HG03442 (cell line): Measurements from ENCODE around the gene AHNAK.
"Not testable (repeated sequence)": the region's sequence is repeated elsewhere in the genome, so short reads cannot be mapped to it uniquely, and the experiment has no call there.

Experiments
- ATAC-seq: cut with Tn5 transposase; IDR thresholded peaks from one replicate; pipeline ENCODE4 v1.9.1; 2021; ENCODE audit warnings: mild to moderate bottlenecking, moderate library complexity; ENCODE audit not compliant: unreplicated experiment

The AHNAK gene

DNA sequence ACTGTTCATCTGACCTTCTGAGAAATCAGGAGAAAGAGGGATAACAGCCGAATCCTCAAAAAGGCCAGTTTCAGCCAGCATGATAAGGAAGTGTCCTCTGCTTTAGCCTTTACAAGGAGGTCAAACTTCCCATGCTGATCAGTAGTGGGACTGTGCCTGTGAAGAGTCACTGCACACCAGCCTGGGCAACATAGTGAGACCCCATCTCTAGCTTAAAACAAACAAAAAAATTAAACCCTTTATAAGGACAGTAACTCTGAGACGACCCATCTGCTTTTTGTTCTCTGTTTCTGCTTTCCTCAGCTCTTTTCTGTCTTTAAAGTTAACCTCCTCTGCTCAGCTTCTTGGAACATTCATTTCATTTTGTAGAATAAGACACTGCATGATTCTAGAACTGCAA lies 78.0 kb downstream of the AHNAK start:
- no peak for ATAC-seq

- ATAC-seq, result no peak
Observed at GRCh38 chr11:62466444-62466843, 80.2 kb downstream of the AHNAK start.

DNA sequence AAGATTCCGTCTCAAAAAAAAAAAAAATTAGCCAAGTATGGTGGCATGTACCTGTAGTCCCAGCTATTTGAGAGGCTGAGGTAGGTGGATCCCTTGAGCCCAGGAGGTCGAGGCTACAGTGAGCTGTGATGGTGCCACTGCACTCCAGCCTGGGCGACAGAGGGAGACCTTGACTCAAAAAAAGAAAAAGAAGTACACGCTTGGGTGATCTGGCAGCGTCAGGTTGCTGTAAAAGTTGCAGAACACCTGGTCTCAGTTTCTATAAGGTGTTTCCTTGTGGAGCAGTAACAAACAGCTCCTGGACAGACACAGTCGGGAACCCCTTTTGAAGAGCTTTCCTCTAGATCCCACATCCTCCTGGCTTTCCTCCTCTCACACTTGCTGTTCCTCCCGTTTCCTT lies 82.0 kb downstream of the AHNAK start:
- no peak for ATAC-seq

DNA sequence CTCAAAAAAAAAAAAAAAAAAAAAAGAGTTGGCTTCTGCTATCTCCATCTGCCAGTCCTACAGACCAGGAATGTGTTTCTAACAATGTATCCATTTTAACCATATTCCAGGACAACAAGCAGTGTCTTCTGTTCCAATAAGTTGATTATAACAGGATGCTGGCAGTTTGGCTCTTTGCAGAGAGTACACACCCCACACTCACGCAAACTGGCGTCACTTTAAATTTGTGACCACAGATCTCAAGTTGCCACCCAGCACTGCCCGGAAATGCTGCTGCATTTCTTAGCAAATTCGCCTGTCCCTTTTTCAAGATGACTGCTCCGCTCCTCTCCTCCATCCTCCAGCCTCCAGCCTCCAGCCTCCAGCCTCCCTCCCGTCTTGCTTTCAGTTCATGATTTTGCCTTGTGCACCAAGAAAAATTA lies 83.5 kb downstream of the AHNAK start:
- ATAC-seq, result no peak

DNA sequence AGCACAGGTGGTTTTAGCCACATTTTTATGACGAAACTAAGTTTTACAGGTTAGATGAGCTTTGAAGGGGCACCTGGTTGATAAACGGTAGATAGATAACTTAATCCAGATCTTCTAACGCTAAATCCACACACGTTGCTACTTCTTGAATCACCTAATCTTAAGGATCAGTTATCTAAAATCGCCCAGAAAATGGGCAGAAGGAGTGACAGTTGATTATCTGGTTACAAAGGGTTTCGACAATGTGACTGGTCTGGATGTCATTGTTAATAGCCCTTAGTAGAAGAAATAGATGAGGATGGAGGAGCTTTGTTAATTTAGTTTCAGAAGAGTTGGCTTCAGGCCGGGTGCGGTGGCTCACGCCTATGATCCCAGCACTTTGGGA lies 84.1 kb downstream of the AHNAK start:
- no peak for ATAC-seq

GRCh38 chr11:62461740-62462507 lies 84.7 kb downstream of the AHNAK start:
- ATAC-seq, result no peak

DNA sequence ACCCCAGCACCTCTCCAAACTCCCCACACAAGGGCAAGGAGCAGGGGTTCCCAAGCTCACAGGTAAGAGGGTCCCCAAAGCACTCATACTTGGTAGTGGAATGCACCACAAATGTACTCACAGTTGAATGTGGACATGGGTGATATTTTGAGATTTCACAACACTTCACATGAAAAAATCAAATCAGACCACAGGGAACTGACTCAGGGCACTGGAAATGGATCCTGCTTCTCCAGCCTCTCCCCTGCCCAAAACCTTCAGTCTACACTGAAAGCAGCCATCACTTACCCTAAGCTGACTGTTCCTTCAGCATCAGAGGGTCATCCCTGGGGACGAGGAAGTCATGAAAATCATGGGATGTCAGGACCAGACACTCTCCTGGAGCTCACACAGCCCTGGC lies 87.5 kb downstream of the AHNAK start:
- ATAC-seq, result no peak

DNA sequence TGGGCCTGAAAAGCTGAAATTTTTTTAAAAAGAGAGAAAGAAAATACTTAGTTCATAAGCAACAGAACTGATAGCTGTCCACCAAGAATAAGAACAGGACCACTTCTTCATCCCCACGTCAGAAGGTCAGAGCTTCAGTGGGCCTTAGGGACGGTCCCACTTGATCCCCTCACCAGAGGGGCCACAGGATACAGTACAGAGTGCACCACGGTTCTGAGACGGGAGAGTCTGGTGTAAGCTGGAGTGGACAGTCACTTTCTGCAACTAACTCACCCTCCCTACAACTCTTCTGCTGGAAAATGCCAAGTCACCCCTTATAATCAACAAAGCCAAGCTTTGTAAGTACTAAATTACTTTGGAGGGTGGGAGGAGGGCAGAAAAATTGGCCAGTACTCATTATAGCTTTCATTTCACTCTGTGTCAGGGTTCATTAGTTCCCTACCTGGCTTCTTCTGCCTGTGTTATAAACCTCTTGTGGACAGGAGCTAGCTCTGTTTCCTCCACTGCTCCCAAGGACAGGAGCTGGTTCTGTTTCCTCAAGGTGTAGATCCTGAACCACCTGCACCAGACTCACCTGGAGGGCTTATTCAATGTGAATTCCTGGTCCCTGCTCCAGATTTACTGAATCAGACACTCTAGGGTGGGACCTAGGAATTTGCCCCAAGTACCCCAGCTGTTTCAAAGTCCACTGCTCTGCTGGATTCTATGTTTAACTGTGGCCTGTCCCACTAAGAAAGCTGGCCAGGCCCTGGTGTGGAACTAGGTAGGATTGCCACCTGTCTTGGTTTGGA lies 88.2 kb downstream of the AHNAK start:
- ATAC-seq, result no peak

DNA sequence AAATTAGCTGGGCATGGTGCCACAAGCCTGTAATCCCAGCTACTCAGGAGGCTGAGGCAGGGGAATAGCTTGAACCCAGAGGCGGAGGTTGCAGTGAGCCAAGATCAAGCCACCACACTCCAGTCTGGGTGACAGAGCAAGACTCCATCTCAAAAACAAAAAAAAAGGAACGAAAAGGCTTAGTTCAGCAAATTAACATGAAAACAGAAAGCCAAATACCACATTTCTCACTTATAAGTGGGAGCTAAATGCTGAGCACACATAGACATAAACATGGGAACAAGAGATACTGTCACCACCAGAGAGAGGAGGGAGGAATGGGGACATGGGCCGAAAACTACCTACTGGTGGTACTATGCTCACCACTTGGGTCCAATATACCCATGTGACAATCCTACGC lies 89.1 kb downstream of the AHNAK start:
- no peak for ATAC-seq

- no peak for ATAC-seq
Observed at GRCh38 chr11:62456630-62457029, 90.0 kb downstream of the AHNAK start.

GRCh38 chr11:62452839-62453468 lies 93.7 kb downstream of the AHNAK start:
- no peak for ATAC-seq

DNA sequence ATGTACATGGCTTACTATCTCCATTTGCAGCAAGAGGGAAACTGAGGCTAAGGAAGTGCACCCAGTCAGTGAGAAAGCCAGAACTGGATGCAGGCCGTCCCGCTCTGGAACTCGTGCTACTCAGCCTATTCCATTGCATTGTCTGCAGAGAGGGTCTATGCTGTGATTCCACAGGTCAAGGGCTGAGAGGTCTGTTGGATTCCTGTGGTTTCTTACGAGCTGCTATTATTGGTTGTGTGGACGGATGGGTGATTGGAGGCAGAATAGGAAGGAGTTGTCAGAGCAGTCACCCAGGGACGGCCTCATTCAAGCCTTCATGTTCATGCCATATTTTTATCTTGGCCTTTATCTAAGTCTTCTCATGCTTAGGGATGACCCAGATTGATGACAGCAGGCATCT lies 94.3 kb downstream of the AHNAK start:
- no peak for ATAC-seq

DNA sequence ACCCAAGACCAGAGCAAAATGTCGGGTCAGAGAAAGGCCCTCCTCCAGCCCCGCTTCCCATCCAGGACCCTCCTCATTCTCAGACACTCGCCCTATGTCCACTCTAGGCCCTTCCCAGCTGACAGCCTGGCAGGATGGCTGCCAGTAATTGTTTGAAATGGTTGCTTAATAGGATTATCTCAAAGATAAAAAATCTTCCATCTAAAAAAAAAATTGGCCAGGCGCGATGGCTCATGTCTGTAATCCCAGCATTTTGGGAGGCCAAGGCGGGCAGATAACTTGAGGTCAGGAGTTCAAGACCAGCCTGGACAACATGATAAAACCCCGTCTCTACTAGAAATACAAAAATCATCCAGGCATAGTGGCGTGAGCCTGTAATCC lies 95.4 kb downstream of the AHNAK start:
- ATAC-seq, result no peak

GRCh38 chr11:62450543-62451240 lies 95.9 kb downstream of the AHNAK start:
- ATAC-seq, result no peak

DNA sequence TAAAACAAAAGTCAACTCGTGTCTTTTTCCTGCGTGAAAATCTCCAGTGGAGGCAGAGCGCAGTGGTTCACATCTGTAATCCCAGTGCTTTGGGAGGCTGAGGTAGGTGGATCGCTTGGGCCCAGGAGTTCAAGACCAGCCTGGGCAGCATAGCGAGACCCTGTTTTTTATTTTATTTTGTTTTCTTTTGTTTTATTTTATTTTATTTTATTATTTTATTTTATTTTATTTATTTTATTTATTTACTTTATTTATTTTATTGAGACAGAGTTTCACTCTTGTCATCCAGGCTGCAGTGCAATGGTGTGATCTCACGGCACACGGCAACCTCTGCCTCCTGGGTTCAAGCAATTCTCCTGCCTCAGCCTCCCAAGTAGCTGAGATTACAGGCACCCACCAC lies 96.7 kb downstream of the AHNAK start:
- ATAC-seq, result not testable (repeated sequence)

DNA sequence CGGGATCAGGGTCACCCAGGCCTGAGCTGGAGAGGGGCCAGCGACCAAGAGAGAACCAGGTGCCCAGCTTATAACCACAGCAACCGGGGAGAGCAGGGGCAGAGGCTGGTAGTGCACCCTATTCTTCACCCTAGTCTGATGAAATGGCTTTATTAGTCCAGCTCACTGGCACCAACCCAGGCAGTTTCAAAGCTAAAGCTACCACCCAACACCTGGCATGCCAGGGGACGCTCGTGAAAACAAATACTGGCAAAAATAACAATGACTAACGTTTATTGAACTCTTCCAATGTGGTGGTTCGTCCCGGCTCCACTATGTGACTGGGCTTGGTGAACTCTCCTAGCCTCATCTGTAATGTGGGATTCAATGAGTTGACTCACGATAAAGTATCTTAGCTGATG lies 97.2 kb downstream of the AHNAK start:
- no peak for ATAC-seq

DNA sequence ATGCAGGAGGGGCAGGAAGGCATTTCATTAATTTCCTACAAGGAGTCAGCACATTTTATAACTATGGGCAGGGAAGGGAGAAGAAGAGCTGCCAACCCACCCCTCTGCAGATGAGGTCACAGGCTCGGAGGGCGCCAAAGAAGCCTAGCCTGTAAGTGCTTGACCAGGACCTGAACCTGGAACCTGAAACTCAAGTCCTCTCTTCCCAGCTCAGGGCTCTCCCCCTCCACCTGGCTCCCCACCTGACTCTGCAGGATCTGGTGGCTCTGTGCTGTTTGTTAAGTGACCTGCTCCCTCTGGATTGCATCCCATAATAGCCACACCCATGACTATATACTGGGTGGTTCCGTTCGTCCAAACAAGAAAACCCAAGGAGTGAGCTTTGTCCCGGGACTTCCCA lies 100.5 kb downstream of the AHNAK start:
- no peak for ATAC-seq

- ATAC-seq, result no peak
Observed at GRCh38 chr11:62445314-62445740, 101.3 kb downstream of the AHNAK start.

- no peak for ATAC-seq
Observed at GRCh38 chr11:62444835-62445234, 101.8 kb downstream of the AHNAK start.

- no peak for ATAC-seq
Observed at GRCh38 chr11:62444236-62444833, 102.3 kb downstream of the AHNAK start.
